ENCODE data around the gene HECTD1.
A peak's percentile ranks its signal among the peaks of the same experiment; 100 is the strongest.
"Not testable (repeated sequence)": the region's sequence is repeated elsewhere in the genome, so short reads cannot be mapped to it uniquely, and the experiment has no call there.

Gene HECTD1
- long read RNA-seq, donor 1, full-length matches to known transcripts: 3 of 3 reads
- long read RNA-seq, donor 1, partial matches to known transcripts: 0 of 3 reads
- long read RNA-seq, donor 1, other reads (novel, unspliced or antisense): 0 of 3 reads
- long read RNA-seq, donor 2, full-length matches to known transcripts: 3 of 3 reads
- long read RNA-seq, donor 2, partial matches to known transcripts: 0 of 3 reads
- long read RNA-seq, donor 2, other reads (novel, unspliced or antisense): 0 of 3 reads
- long read RNA-seq, donor 3: 0 reads
- long read RNA-seq, donor 4, partial matches to known transcripts: 25 of 28 reads
- long read RNA-seq, donor 4, other reads (novel, unspliced or antisense): 0 of 28 reads
- long read RNA-seq, donor 5, full-length matches to known transcripts: 9 of 9 reads
- long read RNA-seq, donor 5, partial matches to known transcripts: 0 of 9 reads
- long read RNA-seq, donor 5, other reads (novel, unspliced or antisense): 0 of 9 reads
- long read RNA-seq, donor 6, partial matches to known transcripts: 15 of 21 reads
- long read RNA-seq, donor 6, other reads (novel, unspliced or antisense): 0 of 21 reads
- long read RNA-seq, donor 7: 0 reads
- long read RNA-seq, donor 8, partial matches to known transcripts: 5 of 8 reads
- long read RNA-seq, donor 8, other reads (novel, unspliced or antisense): 0 of 8 reads

GRCh38 chr14:31207755-31208545 lies at the start of gene HECTD1:
HECTD1 (minus strand) TSS chr14:31207793; CDS start chr14:31205936, 1,857 bp downstream.
- DNase-seq: peak; percentile 99

GRCh38 chr14:31257244-31257553 lies 49.6 kb upstream of the HECTD1 start:
- no peak for DNase-seq

- DNase-seq: no peak
Observed at GRCh38 chr14:31256534-31257243, 49.1 kb upstream of the HECTD1 start.

- not testable (repeated sequence) for DNase-seq
Observed at GRCh38 chr14:31255918-31256317, 48.3 kb upstream of the HECTD1 start.

GRCh38 chr14:31255286-31255685 lies 47.7 kb upstream of the HECTD1 start:
- DNase-seq: no peak

GRCh38 chr14:31253746-31254471 lies 46.3 kb upstream of the HECTD1 start:
- no peak for DNase-seq

GRCh38 chr14:31252865-31253264 lies 45.3 kb upstream of the HECTD1 start:
- DNase-seq: no peak

- DNase-seq: no peak
Observed at GRCh38 chr14:31251028-31251958, 43.7 kb upstream of the HECTD1 start.

GRCh38 chr14:31244626-31245025 lies 37.0 kb upstream of the HECTD1 start:
- DNase-seq: no peak

- DNase-seq: no peak
Observed at GRCh38 chr14:31243860-31244259, 36.3 kb upstream of the HECTD1 start.

- DNase-seq: not testable (repeated sequence)
Observed at GRCh38 chr14:31242161-31242940, 34.8 kb upstream of the HECTD1 start.

- DNase-seq: no peak
Observed at GRCh38 chr14:31241450-31242114, 34.0 kb upstream of the HECTD1 start.

GRCh38 chr14:31239741-31240140 lies 32.1 kb upstream of the HECTD1 start:
- DNase-seq: no peak

GRCh38 chr14:31235462-31235861 lies 27.9 kb upstream of the HECTD1 start:
- DNase-seq: no peak

- no peak for DNase-seq
Observed at GRCh38 chr14:31232081-31232480, 24.5 kb upstream of the HECTD1 start.

- DNase-seq: not testable (repeated sequence)
Observed at GRCh38 chr14:31231272-31231671, 23.7 kb upstream of the HECTD1 start.

GRCh38 chr14:31230573-31230958 lies 23.0 kb upstream of the HECTD1 start:
- no peak for DNase-seq

GRCh38 chr14:31229638-31230572 lies 22.3 kb upstream of the HECTD1 start:
- DNase-seq: no peak

All from right kidney (tissue), 9 donors.